Epidermal melanocyte (primary cell): ENCODE measurements around the gene CLASP1.

Experiments
- DNase-seq: peaks from one replicate; pipeline ENCODE4 v3.0.0; 2011; ENCODE audit warnings: low spot score; ENCODE audit not compliant: insufficient read length

CLASP1 gene

DNA sequence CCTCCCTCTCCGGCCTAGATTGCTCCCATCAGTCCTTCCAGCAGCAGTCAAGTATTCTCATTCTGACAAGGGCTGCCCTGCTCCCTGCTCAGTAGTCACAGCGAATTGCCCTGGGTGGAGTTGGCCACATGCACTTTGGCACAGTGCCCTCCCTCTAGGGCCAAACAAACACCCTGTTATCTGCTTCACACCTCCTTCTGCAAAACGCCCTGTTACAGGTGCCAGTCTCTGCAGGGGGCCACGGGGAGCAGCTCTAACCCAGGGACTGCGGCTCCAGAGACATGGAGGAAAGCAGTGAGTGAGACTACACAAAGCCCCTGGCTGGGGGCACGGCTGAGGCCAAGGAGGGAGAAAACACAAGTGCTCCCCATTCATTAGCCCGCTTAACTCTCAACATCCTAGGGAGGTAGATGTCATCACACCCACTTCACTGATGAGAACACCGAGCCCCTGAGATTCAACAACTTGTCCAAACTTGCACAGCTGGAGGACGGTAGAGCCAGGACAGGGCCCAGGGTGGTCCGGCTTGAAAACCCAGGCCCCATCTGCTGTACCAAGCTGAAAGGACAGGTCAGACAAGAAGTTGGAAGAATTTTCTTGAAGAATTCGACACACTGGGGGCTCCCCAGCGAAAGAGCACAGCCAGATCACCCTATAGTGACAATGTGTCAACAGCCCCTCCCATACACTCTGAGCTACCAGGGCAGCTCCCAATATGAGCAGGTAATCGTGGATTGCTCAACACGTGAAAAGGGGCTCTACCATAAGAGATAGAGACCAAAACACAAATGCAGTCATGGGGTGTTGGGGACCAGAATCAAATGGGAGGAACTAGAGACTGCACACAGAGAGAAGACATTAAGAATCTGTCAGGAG, 355.6 kb downstream of the CLASP1 start:
- no peak for DNase-seq

DNA sequence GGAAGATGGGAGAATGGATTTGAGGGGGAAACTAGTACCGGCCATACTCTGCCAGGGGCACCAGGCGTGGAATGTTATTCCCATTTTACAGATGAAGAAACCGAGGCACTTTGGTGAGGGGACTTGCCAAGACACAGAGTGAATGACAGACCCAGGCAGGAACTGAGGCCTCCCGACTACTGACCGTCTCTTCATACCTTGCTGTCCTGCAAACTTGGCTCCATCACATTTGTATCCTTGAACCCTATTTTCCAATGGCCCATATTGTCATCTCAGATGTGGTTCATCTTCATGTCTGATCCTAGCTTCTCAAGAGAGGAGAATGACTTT, 358.0 kb downstream of the CLASP1 start:
- DNase-seq = no peak

DNA sequence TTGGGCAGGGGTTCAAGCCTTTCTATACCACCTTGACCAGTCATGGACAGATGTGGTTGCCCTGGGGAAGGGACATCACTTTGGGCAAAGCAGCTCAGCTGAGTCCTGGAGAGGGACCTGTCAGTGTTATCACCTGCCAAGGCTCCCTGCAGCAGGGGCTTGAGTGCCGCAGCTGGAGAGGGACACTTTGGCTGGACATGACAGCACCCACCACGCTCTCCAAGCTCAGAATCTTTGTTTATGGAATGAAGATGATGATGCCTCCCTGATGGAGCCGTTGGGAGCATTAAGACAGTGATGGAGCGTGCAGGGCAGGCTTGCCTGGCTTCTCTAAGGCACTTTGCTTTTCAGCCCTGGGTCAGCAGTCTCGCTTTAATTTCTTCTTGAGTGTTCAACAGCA, 360.0 kb downstream of the CLASP1 start:
- DNase-seq = no peak

DNA sequence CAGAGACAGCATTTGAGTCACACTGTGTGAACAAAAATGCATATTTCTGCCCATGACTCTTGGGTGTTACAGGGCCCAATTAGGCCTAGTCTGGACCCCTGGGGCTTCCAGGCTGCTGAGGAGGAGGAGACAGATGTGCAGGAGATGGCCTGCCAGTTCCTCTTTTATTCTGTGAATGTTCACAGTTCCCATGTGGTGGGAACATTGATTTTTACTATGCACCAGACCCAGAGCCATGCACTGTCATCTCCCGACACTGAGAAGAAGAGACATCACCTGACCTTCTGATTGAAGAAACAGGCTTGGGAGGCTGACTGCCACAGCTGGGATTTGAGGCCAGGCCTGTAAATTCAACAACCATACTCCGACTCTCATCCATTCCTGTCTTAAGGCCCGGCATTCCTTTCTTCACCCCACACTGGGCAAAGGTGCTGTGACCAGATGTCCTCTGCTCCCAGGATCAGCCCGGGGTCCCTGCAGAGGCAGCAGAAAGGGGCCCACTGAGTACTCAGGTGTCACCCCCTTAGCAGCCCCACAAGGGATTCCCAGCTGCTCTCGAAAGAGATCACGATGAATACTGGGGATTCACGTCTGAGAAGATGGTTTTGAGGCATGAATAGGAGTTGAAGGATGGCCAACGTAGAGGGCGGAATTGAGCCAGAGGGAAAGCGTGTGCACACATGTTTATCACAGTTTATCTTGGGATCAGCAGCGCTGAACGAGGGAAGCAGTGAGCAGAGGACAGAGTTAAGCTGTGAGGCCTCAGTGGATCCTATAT, 360.6 kb downstream of the CLASP1 start:
- no peak for DNase-seq

DNA sequence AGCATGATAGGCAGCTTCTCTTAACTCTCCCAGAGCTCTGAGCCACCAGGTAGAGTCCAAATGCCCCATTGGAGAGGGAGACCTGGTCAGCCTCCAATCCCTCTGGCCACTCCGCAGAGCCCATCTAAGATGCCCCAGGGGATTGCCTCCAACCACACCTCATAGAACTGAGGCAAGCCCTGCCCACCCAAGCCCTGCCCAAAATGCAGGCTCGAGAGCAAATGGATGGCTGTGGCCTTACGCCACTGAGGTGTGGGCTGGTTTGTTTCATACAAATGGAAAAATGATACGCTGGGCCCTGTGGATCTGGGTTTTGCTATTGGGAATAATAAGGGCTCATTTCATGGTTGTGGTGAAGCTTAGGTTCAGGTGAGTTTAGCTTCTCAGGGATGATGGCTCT, 361.3 kb downstream of the CLASP1 start:
- no peak for DNase-seq
